NCI-H526 treated with DMSO at 0.1 percent for 48 hours (cell line): ENCODE data around the gene FSTL1.
"Not testable (repeated sequence)": the region's sequence is repeated elsewhere in the genome, so short reads cannot be mapped to it uniquely, and the experiment has no call there.

ENCODE experiments used
- DNase-seq: peaks from one replicate; lab custom pipeline; 2025; lab: John Stamatoyannopoulos, UW

FSTL1 gene

DNA sequence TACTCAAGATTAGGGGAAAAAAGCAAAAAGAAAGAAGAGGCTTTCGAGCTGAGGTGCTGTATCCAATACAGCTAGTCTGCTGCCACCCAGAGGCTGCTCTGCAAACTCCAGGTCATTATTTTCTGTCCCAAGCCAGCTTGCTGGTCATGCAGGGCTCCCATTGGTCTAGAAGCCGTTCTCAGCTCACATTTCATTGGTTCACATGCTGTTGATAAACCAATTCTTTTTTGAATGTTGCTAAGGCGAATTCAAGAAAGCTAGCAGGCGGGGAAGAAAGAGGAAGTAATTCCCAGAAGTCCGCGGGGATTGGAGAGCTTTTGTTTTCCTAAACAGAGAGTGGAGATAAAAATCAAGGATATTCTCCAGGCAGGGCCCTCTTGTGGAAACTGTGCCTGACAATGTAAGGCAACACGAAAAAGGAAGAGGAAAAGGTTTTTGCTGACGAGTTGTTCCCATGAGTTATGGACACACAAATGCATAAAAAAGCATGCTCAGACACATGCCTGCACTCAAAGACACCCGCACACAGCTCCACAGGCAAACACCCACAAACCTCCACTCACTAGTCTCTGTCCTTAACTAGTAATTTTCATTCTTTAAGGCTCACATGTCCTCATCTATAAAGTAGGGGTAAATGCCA lies 33.4 kb downstream of the FSTL1 start:
- peak; percentile 95 for DNase-seq

DNA sequence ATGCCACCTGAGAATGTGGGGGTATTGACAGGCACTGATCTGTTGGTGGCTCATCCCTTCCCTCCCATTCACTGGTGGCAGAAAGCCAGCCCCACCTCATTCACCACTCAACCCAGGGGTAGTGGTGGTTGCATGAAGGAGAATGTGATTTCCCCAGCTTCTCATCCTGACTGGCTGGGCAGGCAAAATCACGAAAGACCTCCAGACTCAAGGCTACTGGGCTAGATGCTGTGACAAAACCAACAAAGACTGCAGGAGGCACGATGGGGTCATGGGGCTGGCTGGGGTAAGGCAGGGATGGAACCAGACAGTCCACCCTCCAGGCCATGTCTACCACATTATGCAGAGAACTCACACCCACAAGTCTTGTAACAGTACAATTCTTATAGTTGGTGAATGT lies 33.9 kb downstream of the FSTL1 start:
- DNase-seq, result no peak

DNA sequence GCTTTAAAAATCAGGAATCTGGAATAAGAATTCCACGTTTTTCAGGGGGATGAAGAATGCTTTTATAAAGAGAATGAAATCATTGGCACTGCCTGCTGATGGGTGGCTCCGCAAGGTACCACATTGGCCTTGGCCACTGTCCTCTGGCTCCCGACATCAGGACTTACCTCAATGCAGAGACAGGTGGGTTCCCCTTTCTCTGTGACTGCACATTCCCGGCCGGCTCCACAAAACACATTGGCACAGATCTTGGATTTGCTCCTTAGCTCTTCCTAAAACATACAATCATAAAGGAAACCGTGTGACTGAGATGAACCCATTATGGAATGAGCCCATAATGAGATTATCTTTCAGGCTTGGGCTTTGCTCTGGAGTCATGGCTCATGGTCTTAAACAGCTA lies 35.0 kb downstream of the FSTL1 start:
- no peak for DNase-seq

DNA sequence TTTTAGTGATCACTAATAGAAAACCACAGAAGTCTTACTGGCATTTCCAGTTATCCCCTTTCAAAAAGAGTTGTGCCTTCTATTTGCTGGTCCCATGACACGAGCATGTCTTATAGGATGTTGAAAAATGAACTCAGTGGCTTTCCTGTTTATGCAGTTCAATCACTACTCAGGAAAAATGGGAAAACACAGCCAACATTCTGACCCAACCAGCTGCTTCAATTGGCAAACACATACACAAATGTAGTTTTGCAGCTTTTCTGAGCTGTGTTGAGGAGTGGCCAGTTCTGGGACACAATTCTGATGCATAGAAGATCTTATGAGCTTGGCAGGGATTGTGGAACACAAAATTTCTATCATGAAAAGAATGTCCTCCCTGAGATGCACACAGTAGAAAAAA lies 40.3 kb downstream of the FSTL1 start:
- no peak for DNase-seq

DNA sequence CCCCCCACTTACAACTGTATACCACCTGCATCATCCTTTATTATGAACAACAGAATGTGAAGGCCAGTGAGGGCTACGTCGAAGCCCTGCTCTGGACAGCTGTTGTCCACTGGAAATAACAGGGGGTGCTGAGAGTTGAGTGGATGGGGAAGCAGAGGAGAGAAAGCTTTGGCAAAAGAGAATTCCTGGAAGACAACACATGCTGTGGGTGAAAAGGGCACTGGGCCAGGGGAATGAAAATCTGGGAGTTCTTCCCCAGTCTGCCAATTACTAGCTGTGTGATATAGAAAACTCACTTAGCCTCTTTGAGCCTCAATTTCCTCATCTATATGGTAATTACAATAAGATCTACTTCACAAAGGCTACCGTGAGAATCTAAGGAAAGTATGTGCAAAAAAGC lies 40.7 kb downstream of the FSTL1 start:
- no peak for DNase-seq

DNA sequence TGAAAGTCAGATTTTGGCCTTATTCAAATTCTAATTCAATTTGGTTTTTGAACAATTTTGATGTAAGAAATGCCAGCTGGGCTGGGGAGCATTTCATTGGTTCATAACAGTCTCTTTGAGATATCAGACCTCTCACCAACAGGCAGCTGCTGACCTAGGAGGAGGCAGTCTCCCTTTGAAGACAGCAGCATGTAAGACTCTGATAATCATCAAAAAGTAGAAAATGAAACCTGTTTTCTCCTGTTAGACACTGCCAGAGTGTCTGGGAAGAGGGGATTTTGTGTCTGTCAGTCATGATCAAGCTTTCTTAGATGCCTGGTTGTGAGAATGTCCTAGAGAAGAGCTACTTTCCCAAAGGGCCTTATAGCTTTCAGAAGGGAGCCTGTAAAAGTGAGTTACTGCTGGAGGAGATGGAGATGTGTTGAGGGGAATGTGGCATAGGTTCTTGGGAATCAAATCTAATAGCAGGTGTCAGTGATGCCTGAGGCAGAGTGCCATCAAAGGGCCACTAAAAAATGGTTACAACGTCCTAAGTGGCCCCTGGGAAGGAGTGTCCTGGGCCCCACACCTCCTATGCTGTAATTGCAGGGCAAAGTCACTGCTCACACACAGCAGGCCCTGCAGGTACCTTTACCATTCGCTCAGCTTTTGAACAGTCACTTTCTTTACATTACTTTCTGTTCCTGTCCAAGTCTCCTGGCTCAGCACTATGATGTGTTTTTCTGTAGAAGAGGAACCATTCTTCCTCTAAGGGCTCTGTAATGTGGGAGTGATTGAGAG lies 43.1 kb downstream of the FSTL1 start:
- no peak for DNase-seq

DNA sequence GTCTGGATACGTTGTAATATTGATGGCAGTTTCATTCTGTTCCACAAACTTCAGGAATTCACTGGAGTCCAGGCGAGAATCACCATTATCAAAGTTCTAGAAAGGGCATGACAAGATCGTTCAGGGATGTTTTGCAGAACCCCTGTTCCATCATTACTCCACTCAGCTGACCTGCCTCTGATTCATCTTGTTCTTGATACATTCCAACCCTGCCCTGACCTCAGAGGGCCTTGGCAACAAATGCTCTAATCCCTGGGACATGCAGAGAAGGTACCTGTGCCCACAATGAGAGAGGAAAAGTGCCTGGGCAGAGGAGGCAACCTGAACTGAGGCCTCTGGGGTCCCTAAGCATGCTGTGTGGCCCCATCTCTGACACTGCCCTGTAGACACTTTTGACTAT lies 45.9 kb downstream of the FSTL1 start:
- no peak for DNase-seq

DNA sequence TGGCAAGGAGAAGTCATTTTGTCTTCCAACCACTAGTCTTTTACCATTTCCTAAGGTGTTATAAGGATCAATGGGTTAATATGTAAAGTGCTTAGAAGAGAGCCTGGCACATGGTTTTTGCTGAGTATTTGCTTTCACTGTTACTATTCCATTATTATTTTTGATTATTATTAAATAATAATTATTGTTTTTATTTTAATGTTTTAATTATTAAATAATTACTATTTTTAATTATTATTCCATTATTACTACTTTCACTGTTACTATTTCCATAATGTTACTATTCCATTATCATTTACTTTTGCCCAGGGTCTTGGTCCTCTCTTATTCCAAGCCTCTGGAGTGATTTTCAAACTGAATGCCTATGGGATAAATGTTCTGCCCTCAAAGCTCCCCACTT lies 48.5 kb downstream of the FSTL1 start:
- no peak for DNase-seq

DNA sequence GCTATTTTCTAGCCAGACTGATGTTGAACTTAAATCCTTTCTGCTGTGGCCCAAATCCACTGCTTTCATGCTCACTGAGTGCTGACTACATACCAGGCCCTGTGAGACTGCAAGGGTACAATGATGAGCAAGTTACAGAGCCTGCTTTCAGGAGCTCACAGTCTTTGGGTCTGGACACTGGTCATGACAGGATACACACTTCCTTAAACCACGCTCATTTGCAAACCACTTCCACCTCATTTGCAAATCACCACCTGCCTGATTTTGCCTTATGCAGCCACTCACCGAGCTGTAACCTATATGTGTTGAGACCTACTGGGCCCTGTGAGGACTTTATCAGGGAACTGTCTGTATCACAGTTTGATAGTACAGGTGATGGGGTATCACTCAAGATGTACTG lies 51.4 kb downstream of the FSTL1 start:
- peak; percentile 79 for DNase-seq

DNA sequence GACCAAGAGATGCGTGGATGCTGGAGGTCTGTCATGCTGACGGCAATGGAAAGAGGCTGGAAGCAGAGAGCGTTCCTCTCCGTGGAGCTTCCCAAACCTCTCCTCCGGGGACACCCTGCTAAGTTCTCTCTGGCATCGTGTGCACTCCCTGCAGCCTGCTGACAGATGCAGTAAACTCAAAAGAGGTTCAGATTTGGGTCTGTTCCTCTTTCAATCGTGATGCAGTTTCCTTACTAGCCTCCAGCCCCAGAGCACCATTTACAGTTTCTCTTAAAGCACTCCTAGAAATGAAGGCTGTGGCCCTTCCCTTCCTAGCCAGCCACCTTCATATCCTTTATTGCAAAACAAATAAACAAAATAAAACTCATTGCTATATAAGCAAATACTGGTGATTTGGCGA lies 54.3 kb downstream of the FSTL1 start:
- no peak for DNase-seq

DNA sequence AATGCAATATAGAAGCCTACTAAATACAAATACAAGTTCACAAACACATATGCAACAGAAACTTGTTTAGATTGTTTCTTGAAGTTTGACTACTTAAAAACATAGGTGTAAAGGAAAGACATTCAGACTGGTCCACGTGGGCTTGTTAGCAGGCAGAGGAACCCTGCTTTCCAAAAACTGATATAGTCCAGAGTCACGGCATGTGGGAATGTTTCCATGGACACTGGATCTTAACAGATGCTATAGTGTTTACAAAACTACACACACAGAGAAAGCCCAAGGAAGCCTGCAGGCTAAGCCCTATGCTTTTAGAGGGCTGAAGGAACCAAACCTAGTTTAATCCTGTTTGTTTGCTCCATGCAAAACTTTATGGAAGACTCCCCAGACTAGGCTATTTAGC lies 56.4 kb downstream of the FSTL1 start:
- DNase-seq, result no peak

DNA sequence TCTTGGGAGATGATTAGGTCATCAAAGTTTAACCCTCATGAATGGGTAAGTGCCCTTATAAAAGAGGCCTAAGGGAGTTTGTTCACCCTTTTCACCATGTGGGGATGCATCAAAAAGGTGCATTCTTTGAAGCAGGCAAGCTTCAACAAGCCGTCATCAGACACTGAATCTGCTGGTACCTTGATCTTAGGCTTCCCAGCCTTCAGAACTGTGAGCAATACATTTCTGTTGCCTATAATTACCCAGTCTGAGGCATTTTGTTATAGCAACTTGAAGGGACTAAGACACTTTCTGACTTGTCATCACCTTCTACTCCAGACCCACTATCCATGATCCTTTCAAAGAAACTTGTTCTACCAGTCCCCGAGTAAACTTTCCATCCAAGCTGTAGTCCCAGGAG lies 57.0 kb downstream of the FSTL1 start:
- no peak for DNase-seq

DNA sequence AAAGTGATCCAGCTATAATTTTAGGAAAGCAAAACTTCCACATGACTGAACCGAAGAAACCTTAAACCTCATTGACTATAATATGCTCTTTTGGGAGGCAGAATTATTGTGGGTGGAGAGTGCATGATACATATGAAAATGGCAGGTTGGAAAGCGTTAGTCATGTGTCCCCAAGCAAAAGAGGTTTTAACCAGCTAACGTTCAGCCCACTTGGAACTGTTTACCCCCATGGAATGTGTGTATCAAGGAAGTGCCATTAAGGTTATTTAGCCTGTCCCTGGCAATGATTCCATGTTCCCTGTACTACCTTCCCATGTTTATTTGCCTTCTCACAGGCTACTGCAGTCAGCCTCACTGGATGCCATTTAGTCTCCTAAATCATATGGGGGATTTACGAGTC lies 57.5 kb downstream of the FSTL1 start:
- DNase-seq, result no peak

DNA sequence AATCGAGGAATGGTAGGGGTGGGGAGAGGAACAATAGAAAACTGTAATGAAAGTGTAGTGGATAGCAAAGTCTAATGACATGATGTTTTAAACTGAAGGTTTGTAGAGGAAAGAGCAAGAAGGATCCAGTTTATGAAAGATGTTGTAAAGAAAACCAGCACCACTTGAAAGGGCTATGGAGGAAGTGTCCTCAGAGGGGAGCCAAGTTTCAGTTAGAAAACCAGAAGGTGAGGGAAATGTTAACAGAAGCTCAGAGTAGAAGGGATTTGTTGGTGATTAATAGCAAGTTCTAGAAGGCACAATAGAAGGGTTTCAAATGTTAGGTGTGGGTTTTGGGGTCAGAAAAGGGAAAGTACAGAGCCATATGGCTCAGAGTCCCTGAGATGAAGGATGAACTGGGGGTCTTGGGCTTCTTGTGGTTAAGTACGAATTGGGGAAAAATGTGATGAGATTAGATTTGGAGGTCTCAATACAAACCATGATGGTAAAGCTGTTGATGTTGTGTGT lies 67.8 kb downstream of the FSTL1 start:
- no peak for DNase-seq

DNA sequence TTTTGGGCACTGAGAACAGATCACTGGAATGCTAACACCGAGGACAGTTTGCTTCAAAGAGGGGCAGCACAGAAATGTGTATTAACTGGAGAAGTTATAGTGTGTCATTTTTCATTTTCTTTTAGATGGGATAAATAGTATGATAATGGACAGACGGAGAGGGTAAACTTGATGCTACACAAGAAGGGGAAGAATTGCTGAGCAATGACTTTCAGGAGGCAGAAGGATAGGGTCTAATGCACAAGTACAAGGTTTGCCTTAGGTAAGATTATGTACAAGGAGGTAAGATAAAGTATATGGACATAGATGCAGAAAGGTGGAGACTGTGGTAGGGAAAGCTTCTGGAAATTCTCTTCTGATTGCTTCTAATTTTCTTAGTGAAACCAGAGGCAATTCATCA lies 69.3 kb downstream of the FSTL1 start:
- no peak for DNase-seq

DNA sequence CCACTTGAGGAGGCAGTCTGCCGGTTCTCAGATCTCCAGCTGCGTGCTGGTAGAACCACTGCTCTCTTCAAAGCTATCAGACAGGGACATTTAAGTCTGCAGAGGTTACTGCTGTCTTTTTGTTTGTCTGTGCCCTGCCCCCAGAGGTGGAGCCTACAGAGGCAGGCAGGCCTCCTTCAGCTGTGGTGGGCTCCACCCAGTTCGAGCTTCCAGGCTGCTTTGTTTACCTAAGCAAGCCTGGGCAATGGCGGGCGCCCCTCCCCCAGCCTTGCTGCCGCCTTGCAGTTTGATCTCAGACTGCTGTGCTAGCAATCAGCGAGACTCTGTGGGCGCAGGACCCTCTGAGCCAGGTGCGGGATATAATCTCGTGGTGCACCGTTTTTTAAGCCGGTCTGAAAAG lies 72.8 kb downstream of the FSTL1 start:
- DNase-seq, result not testable (repeated sequence)

DNA sequence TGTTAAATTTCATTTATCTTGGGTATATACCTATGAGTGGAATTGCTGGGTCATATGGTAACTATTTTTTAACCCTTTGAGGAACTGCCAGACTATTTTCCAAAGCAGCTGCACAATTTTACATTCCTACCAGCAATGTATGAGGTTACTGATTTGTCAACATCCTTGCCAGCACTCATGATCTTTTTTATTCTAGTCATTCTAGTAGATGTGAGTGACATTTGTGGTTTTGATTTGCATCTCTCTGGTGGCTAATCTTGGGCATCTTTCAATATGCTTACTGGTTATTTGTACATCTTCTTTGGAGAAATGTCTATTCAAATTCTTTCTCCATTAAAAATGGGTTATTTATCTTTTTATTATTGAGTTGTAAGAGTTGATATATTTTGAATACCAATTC lies 80.3 kb downstream of the FSTL1 start:
- DNase-seq, result no peak

DNA sequence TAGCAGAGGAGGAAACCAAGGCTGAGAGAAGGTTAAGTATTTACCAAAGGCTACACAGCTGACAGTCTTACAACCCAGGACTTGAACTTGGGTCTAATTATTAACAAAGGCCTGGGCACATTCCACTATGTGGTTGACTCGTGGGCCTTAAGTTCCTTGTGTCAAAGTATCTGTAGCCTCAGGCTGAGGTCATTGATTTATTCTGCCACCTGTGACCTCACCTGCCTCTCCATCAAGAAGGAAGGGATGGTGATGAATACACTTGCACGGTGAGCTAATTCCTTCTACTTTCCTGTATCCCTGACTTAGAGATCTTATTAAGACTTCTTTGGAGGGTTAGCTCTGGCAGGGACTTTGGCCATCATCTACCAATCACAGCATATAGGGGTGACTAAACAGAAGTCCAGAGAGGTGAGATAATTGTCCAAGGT lies 81.7 kb downstream of the FSTL1 start:
- no peak for DNase-seq

DNA sequence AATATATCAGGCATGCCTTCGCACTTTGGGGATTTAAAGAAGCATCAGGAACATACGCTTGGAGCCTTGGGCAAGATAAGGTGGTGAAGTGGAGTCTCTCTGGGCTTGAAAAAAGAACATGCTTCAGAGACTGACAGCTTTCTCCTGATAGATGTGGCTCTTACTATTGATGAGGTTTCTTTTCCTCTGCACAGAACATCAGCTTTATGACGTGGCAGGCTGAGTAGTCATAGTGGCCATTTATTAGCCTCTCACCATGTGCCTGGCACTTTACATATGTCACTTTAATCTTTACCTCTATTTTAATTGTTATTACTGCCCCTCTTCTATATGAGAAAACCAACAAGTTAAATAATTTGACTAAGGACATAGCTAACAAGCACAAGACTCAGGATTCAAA lies 82.6 kb downstream of the FSTL1 start:
- no peak for DNase-seq

DNA sequence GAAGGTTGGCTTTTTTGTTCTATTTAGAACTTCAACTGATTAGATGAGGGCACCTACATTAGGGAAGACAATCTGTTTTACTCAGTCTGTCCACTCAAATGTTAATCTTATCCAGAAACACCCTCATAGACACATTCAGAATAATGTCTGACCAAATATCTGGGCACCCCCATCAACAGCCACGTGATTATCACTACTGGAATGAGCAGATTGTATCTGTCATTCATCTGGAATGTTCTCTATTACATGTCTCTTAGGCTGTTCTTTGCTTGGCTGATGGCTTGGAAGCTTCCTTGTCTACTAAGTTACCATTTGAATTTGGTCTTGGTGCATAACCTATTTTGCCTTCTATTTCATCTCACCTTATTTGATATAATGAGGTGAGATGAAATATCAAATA lies 86.0 kb downstream of the FSTL1 start:
- no peak for DNase-seq

DNA sequence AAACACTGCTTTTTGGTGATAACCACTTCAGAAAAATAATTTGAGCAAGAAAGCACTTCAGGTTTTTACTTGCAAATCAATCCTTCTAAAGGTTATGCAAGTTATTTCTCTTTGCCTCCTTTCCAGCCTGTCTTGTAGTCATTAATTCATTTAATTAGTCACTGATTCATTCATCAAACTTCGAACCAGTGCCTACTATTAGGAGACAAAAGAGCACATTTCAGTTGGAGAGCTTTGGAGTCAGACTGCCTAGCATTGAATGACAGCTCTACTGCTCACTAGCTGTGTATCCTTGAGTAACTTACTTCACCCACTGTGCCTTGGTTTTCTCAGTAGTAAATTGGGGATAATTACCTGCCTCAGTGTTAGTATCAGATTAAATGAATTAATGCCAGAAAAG lies 86.7 kb downstream of the FSTL1 start:
- no peak for DNase-seq

DNA sequence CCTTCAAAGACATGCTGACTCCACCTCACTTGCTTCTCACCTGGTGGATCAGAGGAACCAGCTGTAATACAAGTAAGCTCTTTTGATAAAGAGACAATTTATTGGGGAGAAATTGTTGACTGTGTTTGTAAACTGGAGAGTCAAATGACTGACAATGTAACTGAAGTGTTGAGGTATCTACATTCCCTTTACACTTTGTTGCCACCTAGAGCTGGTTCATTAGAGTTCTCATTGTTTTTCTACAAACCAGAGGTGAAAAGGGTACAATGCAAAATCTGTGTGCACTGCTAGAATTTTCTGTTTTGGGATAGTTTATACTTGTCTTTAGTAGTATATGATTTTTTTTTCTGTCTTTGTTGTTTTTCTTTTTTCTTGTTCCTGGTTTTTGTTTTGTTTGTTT lies 93.0 kb downstream of the FSTL1 start:
- no peak for DNase-seq

DNA sequence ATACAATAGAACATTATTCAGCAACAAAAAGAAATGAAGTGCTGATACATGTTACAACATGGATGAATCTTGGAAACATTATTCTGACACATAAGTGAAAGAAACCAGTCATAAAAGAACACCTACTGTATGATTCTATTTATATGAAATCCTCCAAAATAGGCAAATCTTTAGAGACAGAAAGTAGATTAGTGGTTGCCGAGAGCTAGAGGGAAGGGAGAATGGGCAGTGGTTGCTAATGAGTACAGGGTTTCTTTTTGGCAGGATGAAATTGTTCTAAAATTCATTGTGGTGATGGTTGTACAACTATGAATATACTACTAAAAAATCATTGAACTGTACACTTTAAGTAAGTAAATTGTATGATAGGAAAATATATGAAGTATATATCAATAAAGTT lies 95.3 kb downstream of the FSTL1 start:
- DNase-seq, result no peak

DNA sequence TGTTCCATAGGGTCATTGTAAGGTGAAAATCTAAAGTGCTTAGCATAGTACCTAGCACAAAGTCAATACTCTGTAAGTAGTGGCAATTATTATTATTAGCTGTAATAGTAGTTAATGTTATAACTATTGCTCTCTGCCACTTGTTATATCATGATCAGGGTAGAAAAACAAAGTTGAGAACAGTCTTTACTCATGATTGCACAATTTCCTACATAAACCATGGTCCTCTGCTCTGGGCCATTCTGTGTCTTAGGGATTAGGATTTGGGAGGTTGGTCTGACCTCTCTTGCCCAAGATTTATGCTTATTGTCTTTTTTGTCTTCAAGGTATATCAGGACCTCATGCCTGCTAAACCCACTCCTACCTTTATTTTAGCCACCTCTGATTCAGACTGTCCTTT lies 97.3 kb downstream of the FSTL1 start:
- DNase-seq, result no peak
